Inflammatory macrophage treated with lipopolysaccharide for 1 hour (primary cell): ENCODE data around the gene GGA3.

Experiments
- DNase-seq, 2 donors: peaks; one replicate each; pipeline ENCODE4 v3.0.0-alpha.2; 2020 to 2022

Gene GGA3

GRCh38 chr17:75244133-75244866, 17.1 kb downstream of the GGA3 start:
- DNase-seq, result peak; percentile 76 to 83

- peak; percentile 34 to 63 for DNase-seq
Observed at GRCh38 chr17:75242461-75243042, 18.9 kb downstream of the GGA3 start.

GRCh38 chr17:75241996-75242460, 19.4 kb downstream of the GGA3 start:
- no peak for DNase-seq

DNA sequence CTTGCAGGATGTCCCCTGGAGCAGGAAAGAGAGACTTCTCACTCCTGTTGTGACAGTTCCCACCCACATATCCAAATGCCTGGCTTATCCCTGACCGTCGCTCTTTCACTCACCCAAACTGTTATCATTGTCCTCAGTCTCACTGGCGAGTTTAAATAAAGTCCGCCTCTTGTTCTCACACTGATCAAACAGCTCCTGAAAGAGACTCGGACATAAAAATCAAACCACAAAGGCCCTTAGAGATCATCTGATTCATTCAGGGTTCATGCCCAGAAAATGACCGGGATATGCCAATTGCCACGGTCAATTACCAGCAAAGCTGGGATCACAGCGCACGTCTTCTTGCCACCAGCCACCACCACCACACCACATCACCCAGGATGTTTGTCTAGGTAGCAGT, 19.9 kb downstream of the GGA3 start:
- no peak for DNase-seq

DNA sequence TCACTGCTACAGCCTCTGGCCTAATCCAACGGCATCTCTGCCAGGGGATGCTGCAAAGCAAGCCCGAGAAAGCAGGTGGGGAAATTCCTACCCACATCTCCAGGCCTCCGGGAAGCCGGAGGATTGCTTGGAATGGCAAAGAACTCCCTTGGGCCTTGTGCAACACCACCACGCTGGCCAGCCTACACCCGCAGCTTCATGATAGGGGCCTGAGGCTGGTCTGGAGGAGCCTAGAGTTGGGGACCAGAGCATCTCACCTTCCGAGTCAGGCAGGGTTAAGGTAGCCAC, 20.3 kb downstream of the GGA3 start:
- no peak for DNase-seq

DNA sequence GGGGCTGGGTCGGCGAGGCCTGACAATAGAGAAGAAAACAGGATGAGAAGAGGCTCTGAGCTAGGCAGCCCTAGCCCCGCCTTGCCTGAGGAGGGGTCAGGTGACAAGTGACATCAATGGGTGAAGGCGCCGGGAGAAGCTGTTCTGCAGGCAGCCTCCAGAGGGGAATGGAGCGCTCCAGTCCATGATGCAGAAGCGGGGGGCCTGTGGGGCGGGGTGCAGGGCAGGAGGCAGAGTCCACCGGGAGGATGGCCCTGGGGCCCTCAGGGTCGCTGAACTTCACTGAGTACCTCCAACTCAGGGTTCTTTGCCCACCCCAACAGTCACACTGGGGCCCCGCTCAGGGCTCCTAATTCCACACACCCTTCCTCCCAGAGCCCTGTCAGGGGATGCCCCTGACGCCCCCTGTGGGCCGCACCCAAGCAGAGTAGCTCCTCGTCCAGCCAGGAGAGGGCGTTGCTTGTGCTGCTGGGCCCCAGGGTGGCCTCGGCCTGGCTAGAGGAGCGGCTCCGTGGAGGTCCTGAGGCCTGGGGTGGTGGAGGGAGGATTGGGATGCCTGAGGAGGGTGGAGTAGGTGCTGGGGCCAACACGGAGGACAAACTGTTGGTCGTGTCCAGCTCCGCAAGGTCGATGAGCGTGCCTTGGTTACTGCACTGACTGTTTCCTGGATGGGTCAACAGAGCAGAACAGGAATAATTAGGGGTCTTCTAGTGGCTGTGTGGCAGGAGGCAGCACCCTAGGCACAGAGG, 20.8 kb downstream of the GGA3 start:
- DNase-seq, result peak; percentile 20 to 34

DNA sequence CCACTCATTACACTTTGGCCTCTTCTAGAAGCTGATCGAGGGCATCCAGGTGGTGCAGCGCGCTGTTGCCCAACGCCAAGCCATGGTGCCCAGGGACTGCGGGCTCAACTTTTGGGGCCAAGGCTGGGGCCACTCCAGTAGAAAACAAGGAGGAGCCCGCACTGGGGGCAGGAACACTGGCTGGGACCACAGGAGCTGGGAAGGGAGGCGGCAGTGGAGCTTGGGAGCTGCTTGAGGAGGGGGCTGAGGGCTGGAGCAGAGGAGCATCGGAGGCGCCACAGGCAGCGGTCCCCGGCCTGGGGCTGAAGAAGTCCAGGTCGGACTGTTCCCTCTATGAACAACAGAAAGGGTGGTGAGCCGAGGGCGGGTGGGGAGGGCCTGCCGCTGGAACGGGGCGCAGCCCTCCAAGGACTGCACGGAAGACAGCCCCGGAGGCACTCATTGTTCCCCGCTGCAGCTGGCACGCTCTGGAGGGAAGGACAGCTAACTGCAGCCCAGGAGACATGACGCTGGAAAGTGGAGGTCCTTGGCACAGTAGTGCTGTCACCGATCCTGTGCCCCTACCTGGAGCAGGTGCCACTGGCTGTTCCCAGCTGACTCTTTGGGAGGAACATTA, 21.5 kb downstream of the GGA3 start:
- DNase-seq, result no peak

- DNase-seq, result no peak
Observed at GRCh38 chr17:75239214-75239613, 22.2 kb downstream of the GGA3 start.

GRCh38 chr17:75238684-75239191, 22.7 kb downstream of the GGA3 start:
- peak; percentile 44 to 60 for DNase-seq

- DNase-seq, result no peak
Observed at GRCh38 chr17:75238020-75238580, 23.3 kb downstream of the GGA3 start.

- no peak for DNase-seq
Observed at GRCh38 chr17:75237100-75238014, 24.0 kb downstream of the GGA3 start.

GRCh38 chr17:75232786-75233185, 28.6 kb downstream of the GGA3 start:
- no peak for DNase-seq

DNA sequence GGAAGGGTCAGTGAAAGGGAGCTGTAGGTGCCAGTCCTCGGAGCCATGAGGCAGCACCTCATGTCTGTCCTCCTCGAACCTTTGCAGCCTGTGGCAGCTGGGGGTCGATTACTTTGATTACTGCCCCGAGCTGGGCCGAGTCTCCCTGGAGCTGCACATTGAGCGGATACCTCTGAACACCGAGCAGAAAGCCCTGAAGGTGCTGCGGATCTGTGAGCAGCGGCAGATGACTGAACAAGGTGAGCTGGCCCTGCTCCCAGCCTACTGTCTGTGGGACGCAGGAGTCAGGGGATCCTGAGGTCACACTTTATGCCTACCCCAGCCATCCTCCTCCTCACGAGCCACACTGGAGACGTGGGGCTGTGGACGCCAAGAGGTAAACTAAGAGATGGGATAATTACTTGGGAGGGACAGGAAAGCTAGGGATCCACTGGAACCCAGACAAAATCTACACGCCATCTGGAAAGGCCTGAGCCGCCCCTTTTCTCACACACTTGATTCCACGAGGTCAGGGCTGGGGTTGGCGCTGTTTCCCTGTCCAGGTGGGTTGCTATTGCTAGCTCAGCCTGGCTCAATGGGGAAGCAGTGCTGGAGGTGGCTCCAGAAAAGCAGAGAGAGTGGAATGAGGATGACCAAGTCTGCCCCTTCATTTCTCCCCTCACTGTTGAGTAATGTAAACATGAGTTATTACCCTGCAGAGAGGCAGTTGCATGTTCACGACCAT, 29.5 kb downstream of the GGA3 start:
- DNase-seq, result no peak

DNA sequence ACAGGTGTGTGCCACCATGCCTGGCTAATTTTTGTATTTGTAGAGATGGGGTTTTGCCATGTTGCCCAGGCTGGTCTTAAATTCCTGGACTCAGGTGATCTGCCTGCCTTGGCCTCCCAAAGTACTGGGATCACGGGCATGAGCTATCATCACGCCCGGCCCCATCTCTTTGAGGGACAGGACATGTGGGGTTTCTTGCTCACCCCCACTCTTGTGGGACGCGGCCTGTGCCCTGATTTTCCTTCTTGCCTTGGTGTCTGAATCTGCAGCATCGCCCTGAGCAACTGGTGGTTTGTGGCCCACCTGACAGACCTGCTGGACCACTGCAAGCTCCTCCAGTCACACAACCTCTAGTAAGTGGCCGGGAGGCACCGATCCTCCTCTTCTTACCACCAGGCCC, 30.3 kb downstream of the GGA3 start:
- no peak for DNase-seq

GRCh38 chr17:75228847-75229246, 32.6 kb downstream of the GGA3 start:
- DNase-seq, result peak; percentile 35 to 53

DNA sequence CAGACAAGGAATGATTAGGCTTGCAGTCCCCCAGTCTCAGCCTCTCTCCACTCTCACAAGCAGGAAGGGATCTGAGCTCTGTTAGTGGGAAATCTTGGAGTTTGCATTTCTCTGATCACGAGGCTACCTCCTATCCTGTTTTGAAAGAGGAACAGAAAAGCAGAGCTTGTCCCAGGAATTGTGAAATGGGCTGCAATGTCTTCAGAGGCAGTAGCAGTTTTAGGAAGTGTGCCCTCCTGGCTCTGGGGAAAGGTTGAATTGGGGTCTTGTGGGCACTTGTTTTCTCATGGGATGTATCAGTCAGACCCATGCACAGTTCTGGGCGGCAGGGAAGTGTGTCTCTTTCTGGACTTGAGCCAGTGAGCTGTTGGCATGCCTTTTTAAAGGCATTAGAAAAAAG, 33.1 kb downstream of the GGA3 start:
- peak; percentile 88 to 96 for DNase-seq

GRCh38 chr17:75227729-75228128, 33.7 kb downstream of the GGA3 start:
- DNase-seq, result no peak

DNA sequence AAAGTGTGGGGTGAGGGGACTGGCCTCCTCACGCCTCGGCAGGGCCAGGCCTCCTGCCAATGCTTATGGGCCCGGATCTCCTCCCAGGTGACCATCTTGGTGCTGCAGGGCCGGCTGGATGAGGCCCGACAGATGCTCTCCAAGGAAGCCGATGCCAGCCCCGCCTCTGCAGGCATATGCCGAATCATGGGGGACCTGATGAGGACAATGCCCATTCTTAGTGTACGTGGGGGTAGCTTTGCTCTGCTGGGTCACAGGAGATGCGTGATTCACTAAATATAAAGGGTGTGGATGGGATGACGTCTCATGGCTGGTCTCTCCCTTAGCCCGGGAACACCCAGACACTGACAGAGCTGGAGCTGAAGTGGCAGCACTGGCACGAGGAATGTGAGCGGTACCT, 36.4 kb downstream of the GGA3 start:
- no peak for DNase-seq

DNA sequence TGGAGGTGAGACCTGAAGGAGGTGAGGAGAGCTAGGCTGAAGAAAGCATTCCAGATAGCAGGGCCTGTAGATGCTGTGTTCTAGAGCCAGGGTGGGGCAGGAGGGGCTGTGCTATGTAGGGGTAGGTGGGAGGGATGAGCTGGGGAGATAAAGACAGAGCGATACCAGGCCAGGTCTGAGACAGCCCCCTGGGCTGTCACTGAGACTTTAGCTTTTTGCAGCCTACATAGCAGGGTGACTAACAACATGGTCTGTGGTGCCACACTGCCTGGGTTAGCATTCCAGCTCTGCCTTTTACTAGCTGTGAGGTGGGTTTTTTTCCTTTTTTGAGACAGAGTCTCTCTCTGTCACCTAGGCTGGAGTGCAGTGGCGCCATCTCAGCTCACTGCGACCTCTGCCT, 41.6 kb downstream of the GGA3 start:
- no peak for DNase-seq

DNA sequence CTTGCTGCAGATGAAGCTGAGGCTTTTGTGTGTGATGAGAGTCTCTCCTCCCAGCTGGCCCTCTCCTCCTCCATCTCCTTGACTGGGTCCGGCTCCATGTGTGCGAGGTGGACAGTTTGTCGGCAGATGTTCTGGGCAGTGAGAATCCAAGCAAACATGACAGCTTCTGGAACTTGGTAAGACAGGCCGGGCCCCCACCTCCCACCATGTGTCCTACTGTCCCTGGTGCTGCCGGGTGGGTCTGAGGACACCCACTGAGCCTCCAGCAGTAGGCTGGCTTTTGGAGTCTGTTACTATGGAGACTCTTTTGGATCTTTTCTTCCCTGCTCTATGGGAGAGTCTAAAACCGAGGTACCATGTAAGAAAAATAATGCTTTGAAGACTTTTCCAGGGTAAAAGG, 43.3 kb downstream of the GGA3 start:
- no peak for DNase-seq

DNA sequence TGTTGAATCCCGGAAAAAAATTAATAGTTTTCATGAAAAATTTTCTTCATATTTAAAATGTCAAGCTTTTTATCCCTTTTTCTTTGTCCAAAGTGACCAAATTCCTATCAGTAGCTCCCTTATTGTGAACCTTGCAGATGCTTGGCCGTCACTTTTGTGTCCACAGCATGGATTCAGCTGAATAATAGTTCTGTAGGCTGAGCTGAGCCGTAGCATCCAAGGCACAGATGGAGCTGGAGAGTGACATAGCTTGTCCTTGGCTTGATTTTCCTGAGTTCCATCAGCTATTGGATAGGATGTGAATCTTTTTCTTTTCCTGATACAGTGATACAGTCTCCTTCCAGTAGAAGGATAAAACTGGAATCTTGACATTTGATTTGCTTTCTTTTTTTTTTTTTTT, 52.3 kb downstream of the GGA3 start:
- DNase-seq, result no peak
